Thyroid gland (tissue), 4 donors: ENCODE measurements around the gene ADARB2.

Experiments
- CTCF ChIP-seq, 6 experiments: fragments of 200-600 bp in 3 of 6; fragments of 450-650 bp in 3 of 6; sonication (generic) in 3 of 6; IDR thresholded peaks; one replicate each; pipeline ENCODE4 v1.5.1; 2016 to 2019; ENCODE audit warnings: antibody characterized with exemption in 6 of 6, mild to moderate bottlenecking in 2 of 6, inconsistent platforms in 1 of 6, moderate library complexity in 1 of 6
- POLR2A ChIP-seq, 2 donors: fragments of 450-650 bp; IDR thresholded peaks; one replicate each; pipeline ENCODE4 v1.6.1; 2017; ENCODE audit warnings: antibody characterized with exemption in 2 of 2, mild to moderate bottlenecking in 2 of 2, moderate library complexity in 1 of 2

- TF ChIP-seq CTCF (IDR thresholded peaks at IDR 0.05) (no peak), POLR2A (IDR thresholded peaks at IDR 0.05) (no peak)
These were observed 421.1 kb downstream of the ADARB2 start for GRCh38 chr10:1316121-1316808.
